Epithelial cell of proximal tubule (primary cell): ENCODE results near the gene SAP130. TPM values are rescaled to one million over a fixed set of nuclear protein-coding genes. Genes with fewer than 3 reads are reported as not detected.

ENCODE experiments used
- DNase-seq: peaks from one replicate; pipeline ENCODE4 v3.0.0-alpha.2; 2011; ENCODE audit warnings: low read depth
- H3K4me3 ChIP-seq: 2 replicates; pipeline ENCODE4 v1.5.1; 2011; ENCODE audit warnings: low read depth, mild to moderate bottlenecking, low read length
- CTCF ChIP-seq: conservative IDR thresholded peaks from 2 replicates; pipeline ENCODE4 v1.5.1; 2012; ENCODE audit warnings: low read depth, mild to moderate bottlenecking, low read length
- total RNA-seq: library from RNA; depleted of rRNA; stranded (reverse); fragments of >200 nt; gene quantifications from 2 replicates; pipeline ENCODE4 v1.2.3, GENCODE V29; 2015

SAP130 gene
- total RNA-seq, 1 donor from 2014 or later = 10.8 TPM

GRCh38 chr2:128028668-128029054, 802 bp upstream of the SAP130 start:
- peak overlapping the region; percentile 87 for H3K4me3 ChIP-seq
- DNase-seq = no peak
- no peak for TF ChIP-seq CTCF

- H3K4me3 ChIP-seq = peak overlapping the region; percentile 96
- DNase-seq = peak; percentile 64
- TF ChIP-seq CTCF = no peak
These were observed 520 bp downstream of the SAP130 start for GRCh38 chr2:128027278-128027800.

GRCh38 chr2:128026448-128027277, 1.2 kb downstream of the SAP130 start:
- TF ChIP-seq CTCF = no peak
- H3K4me3 ChIP-seq = peak overlapping the region; percentile 96
- DNase-seq = no peak

GRCh38 chr2:128024816-128025215, 3.0 kb downstream of the SAP130 start:
- TF ChIP-seq CTCF = no peak
- no peak overlapping the region for H3K4me3 ChIP-seq
- DNase-seq = no peak

- no peak for TF ChIP-seq CTCF
- H3K4me3 ChIP-seq = no peak overlapping the region
- no peak for DNase-seq
These were observed 10.3 kb downstream of the SAP130 start for GRCh38 chr2:128017561-128017960.

- H3K4me3 ChIP-seq = no peak overlapping the region
- no peak for DNase-seq
- no peak for TF ChIP-seq CTCF
These were observed 11.2 kb downstream of the SAP130 start for GRCh38 chr2:128016620-128017019.

- no peak for DNase-seq
- no peak for TF ChIP-seq CTCF
- H3K4me3 ChIP-seq = no peak overlapping the region
These were observed 15.2 kb downstream of the SAP130 start for GRCh38 chr2:128012698-128013097.
